Putamen (tissue), 1 donor: ENCODE measurements around the gene PTPRM.

ENCODE experiments used
- DNase-seq: peaks from one replicate; pipeline ENCODE4 v3.0.0-alpha.2; 2016; ENCODE audit warnings: low spot score

The PTPRM gene

GRCh38 chr18:7671105-7671504 is 104.0 kb downstream of the PTPRM start:
- no peak for DNase-seq

GRCh38 chr18:7676253-7676873 is 109.2 kb downstream of the PTPRM start:
- DNase-seq: no peak

GRCh38 chr18:7677001-7677400 is 109.9 kb downstream of the PTPRM start:
- DNase-seq: no peak

GRCh38 chr18:7677424-7677823 is 110.3 kb downstream of the PTPRM start:
- no peak for DNase-seq

- DNase-seq: no peak
These were observed 111.3 kb downstream of the PTPRM start for GRCh38 chr18:7678389-7678788.

GRCh38 chr18:7678801-7679200 is 111.7 kb downstream of the PTPRM start:
- no peak for DNase-seq

- DNase-seq: no peak
These were observed 114.2 kb downstream of the PTPRM start for GRCh38 chr18:7681298-7681697.

GRCh38 chr18:7682321-7682720 is 115.2 kb downstream of the PTPRM start:
- no peak for DNase-seq

- no peak for DNase-seq
These were observed 116.6 kb downstream of the PTPRM start for GRCh38 chr18:7683753-7684152.

GRCh38 chr18:7684357-7684756 is 117.2 kb downstream of the PTPRM start:
- DNase-seq: no peak

GRCh38 chr18:7684966-7685365 is 117.8 kb downstream of the PTPRM start:
- DNase-seq: no peak

- DNase-seq: no peak
These were observed 119.2 kb downstream of the PTPRM start for GRCh38 chr18:7686278-7686677.

GRCh38 chr18:7688580-7688979 is 121.5 kb downstream of the PTPRM start:
- DNase-seq: no peak

- DNase-seq: no peak
These were observed 124.1 kb downstream of the PTPRM start for GRCh38 chr18:7691206-7691605.

- DNase-seq: no peak
These were observed 129.7 kb downstream of the PTPRM start for GRCh38 chr18:7696780-7697179.

GRCh38 chr18:7697306-7697705 is 130.2 kb downstream of the PTPRM start:
- no peak for DNase-seq

GRCh38 chr18:7711495-7711894 is 144.4 kb downstream of the PTPRM start:
- no peak for DNase-seq

- no peak for DNase-seq
These were observed 153.3 kb downstream of the PTPRM start for GRCh38 chr18:7720395-7720794.

GRCh38 chr18:7721532-7721931 is 154.4 kb downstream of the PTPRM start:
- no peak for DNase-seq

GRCh38 chr18:7722955-7723354 is 155.8 kb downstream of the PTPRM start:
- DNase-seq: no peak

- DNase-seq: no peak
These were observed 156.4 kb downstream of the PTPRM start for GRCh38 chr18:7723558-7723957.

- no peak for DNase-seq
These were observed 158.4 kb downstream of the PTPRM start for GRCh38 chr18:7725473-7725872.

- no peak for DNase-seq
These were observed 158.8 kb downstream of the PTPRM start for GRCh38 chr18:7725897-7726296.

- no peak for DNase-seq
These were observed 159.4 kb downstream of the PTPRM start for GRCh38 chr18:7726522-7726921.
